ENCODE results near the gene STRN. TPM values are rescaled to one million over a fixed set of nuclear protein-coding genes. Genes with fewer than 3 reads are reported as not detected.

The STRN gene
- total and polyA plus RNA-seq, 10 of the 15 experiments (the other 5 are each of a cell fraction or from before 2014, with no cell fraction given): 1.00 to 19.2 (median 9.1) TPM

- TF ChIP-seq SKIL (IDR thresholded peaks at IDR 0.05; ENCODE audit: low read depth, poor library complexity, severe bottlenecking): no peak
These were observed 44.4 kb downstream of the STRN start (continued) for GRCh38 chr2:36921984-36922383.

- CTCF ChIA-PET: interaction anchor here (0.6 to 3.7 kb wide), 18 partner anchors 8 to 159 kb away, joined by 3 to 36 read pairs (median 4); no protein-coding TSS in a partner anchor
- DNase-seq (ENCODE audit: low read depth, low spot score): no peak
- Histone ChIP-seq H3K9me3 (replicated peaks; ENCODE audit: control insufficient read depth, insufficient read depth, low read length) (no peaks in the 10 kb centered on the region), H3K4me3 (no peak overlapping the region), H3K9ac (ENCODE audit: control insufficient read depth, insufficient read depth, low read length) (no peak overlapping the region), H3K4me2 (ENCODE audit: control insufficient read depth, insufficient read depth) (no peak overlapping the region), H4K20me1 (ENCODE audit: control insufficient read depth, insufficient read depth) (no peaks in the 10 kb centered on the region), H3K36me3 (ENCODE audit: control insufficient read depth in 2 of 2, insufficient read depth in 2 of 2, low read length in 1 of 2) (0 out of 4 replicates have a peak, but pooled peaks cover 0 to 4% of the 10 kb centered on the region in 2 experiments), H3K27ac (ENCODE audit: control insufficient read depth, insufficient read depth) (no peak overlapping the region), H3K4me1 (ENCODE audit: control insufficient read depth, insufficient read depth, low read length) (no peaks in the 10 kb centered on the region; the same call in 1 of the 2 replicates), H2AFZ (ENCODE audit: control insufficient read depth, low read depth, low read length) (no peak overlapping the region), H3K27me3 (replicated peaks in 1 of 2; ENCODE audit: control insufficient read depth in 2 of 2, insufficient read depth in 2 of 2, low read length in 1 of 2) (no peaks in the 10 kb centered on the region), H3K79me2 (ENCODE audit: control insufficient read depth, insufficient read depth, low read length) (peaks cover 3% of the 10 kb centered on the region; the same call in 1 of the 2 replicates)
- POLR2A ChIA-PET: no interaction called here
- RAD21 ChIA-PET (ENCODE audit: unreplicated experiment): interaction anchor here (0.6 to 1.7 kb wide), 6 partner anchors 8 to 133 kb away, joined by 3 to 9 read pairs (median 3); no protein-coding TSS in a partner anchor
- SMC1A ChIA-PET (ENCODE audit: uncharacterized antibody, unreplicated experiment): interaction anchor here (0.8 to 2.3 kb wide), 15 partner anchors 8 to 171 kb away, joined by 3 to 15 read pairs (median 4); no protein-coding TSS in a partner anchor
- FAIRE-seq: no peak
- in situ Hi-C loops (cut with MboI): no loop called here
- no TSS peak for BruUV-seq (replicated peaks)
- 84% methylated on average over 7 of the region's 7 CpGs for WGBS (ENCODE audit: insufficient coverage, insufficient replicate concordance, low lambda C conversion rate, missing lambda C conversion rate)
- intact Hi-C loops (cut with micrococcal nuclease; ENCODE audit: unreplicated experiment): loop anchor here (2.0 kb wide), 1 partner anchor 138 kb away; no protein-coding TSS in a partner anchor
- no peak for ATAC-seq
- TF ChIP-seq FOXM1 (IDR thresholded peaks at IDR 0.05; ENCODE audit: low read depth, low read length) (no peak), SUZ12 (IDR thresholded peaks at IDR 0.05; ENCODE audit: unreplicated experiment) (no peak), KAT2A (conservative IDR thresholded peaks at IDR 0.05; ENCODE audit: control insufficient read depth, low read depth, low read length) (no peak), BCLAF1 (IDR thresholded peaks at IDR 0.05) (no peak), CTCF (IDR thresholded peaks at IDR 0.05 in 2 of 3, conservative IDR thresholded peaks at IDR 0.05 in 1 of 3; ENCODE audit: control insufficient read depth in 2 of 3, extremely low read depth in 1 of 3, insufficient read depth in 1 of 3, low read depth in 3 of 3, low read length in 3 of 3) (no peak), TCF3 (IDR thresholded peaks at IDR 0.05; ENCODE audit: borderline replicate concordance, insufficient read depth, low read depth, low read length) (no peak), CHD2 (IDR thresholded peaks at IDR 0.05; ENCODE audit: borderline replicate concordance, low read depth, low read length) (no peak), RUNX3 (IDR thresholded peaks at IDR 0.05; ENCODE audit: low read length) (no peak), BRCA1 (IDR thresholded peaks at IDR 0.05; ENCODE audit: low read depth, low read length) (no peak), MAX (IDR thresholded peaks at IDR 0.05; ENCODE audit: low read depth, low read length) (no peak), ETV6 (conservative IDR thresholded peaks at IDR 0.05 in 1 of 2, IDR thresholded peaks at IDR 0.05 in 1 of 2; ENCODE audit: borderline replicate concordance in 1 of 2, low read depth in 1 of 2) (no peak)
These were observed 47.1 kb downstream of the STRN start for GRCh38 chr2:36919041-36919837.

Measured in GM12878 (cell line).